Esophagus muscularis mucosa (tissue), 4 donors: Measurements from ENCODE around the gene ESD. TPM values are rescaled to one million over a fixed set of nuclear protein-coding genes. Genes with fewer than 3 reads are reported as not detected.

Experiments
- DNase-seq: peaks from one replicate; pipeline ENCODE4 v3.0.0-alpha.2; 2017; ENCODE audit errors: extremely low spot score
- H3K27ac ChIP-seq, 4 donors: fragments of 200-600 bp; sonication (generic); replicated peaks in 1 of 4; 1 replicate in 3 of 4; 2 replicates in 1 of 4; pipeline ENCODE4 v1.5.1; 2016 to 2019; ENCODE audit warnings: mild to moderate bottlenecking in 1 of 4
- H3K27me3 ChIP-seq, 4 donors: fragments of 200-600 bp; sonication (generic); one replicate each; pipeline versions ENCODE4 v1.5.1 to v1.6.0; 2016 to 2019
- H3K36me3 ChIP-seq, 4 donors: fragments of 200-600 bp; sonication (generic); one replicate each; pipeline ENCODE4 v1.5.1; 2016 to 2019
- H3K4me1 ChIP-seq, 4 donors: fragments of 200-600 bp; sonication (generic); one replicate each; pipeline ENCODE4 v1.5.1; 2016 to 2019
- H3K4me3 ChIP-seq, 4 donors: fragments of 200-600 bp; sonication (generic); 1 replicate in 2 of 4; 2 replicates in 2 of 4; pipeline ENCODE4 v1.5.1; 2016 to 2019; ENCODE audit warnings: mild to moderate bottlenecking in 4 of 4, moderate library complexity in 1 of 4
- H3K9me3 ChIP-seq, 4 donors: fragments of 200-600 bp; sonication (generic); 1 replicate in 3 of 4; 2 replicates in 1 of 4; pipeline ENCODE4 v1.5.1; 2016 to 2019
- EP300 ChIP-seq: sonication (generic); formaldehyde crosslinking; IDR thresholded peaks from one replicate; pipeline ENCODE4 v1.6.1; 2017; ENCODE audit warnings: antibody characterized with exemption
- POLR2A ChIP-seq: fragments of 450-650 bp; IDR thresholded peaks from one replicate; pipeline ENCODE4 v1.6.1; 2017; ENCODE audit warnings: antibody characterized with exemption, moderate library complexity, mild to moderate bottlenecking, low read depth
- POLR2AphosphoS5 ChIP-seq, 2 donors: sonication (generic); formaldehyde crosslinking; IDR thresholded peaks; one replicate each; pipeline ENCODE4 v1.6.1; 2017; ENCODE audit warnings: antibody characterized with exemption in 2 of 2
- WGBS: methylation state at CpG from one replicate; pipeline ENCODE4 v1.1.5; 2018; 5-methylcytosine and 5-hydroxymethylcytosine counted together
- intact Hi-C: fragments of 100-400 bp; cut with DNase I; formaldehyde crosslinking; loops from one replicate; pipeline ENCODE4 v1.15.1; 2023
- total RNA-seq, 4 donors: library from RNA; depleted of rRNA; stranded (reverse); fragments of >200 nt; gene quantifications; one replicate each; pipeline versions ENCODE4 v1.1.0 to v1.2.1, GENCODE V29; 2016
- TF ChIP-seq, protein P1 (sequence below), 3 experiments: fragments of 200-600 bp in 2 of 3; fragments of 450-650 bp in 1 of 3; sonication (generic) in 2 of 3; IDR thresholded peaks; one replicate each; pipeline ENCODE4 v1.5.1; 2017 to 2019; ENCODE audit warnings: antibody characterized with exemption in 3 of 3, mild to moderate bottlenecking in 2 of 3, moderate library complexity in 1 of 3

Gene ESD
- total RNA-seq, 4 donors from 2014 or later: 115 to 150 (median 129) TPM

DNA sequence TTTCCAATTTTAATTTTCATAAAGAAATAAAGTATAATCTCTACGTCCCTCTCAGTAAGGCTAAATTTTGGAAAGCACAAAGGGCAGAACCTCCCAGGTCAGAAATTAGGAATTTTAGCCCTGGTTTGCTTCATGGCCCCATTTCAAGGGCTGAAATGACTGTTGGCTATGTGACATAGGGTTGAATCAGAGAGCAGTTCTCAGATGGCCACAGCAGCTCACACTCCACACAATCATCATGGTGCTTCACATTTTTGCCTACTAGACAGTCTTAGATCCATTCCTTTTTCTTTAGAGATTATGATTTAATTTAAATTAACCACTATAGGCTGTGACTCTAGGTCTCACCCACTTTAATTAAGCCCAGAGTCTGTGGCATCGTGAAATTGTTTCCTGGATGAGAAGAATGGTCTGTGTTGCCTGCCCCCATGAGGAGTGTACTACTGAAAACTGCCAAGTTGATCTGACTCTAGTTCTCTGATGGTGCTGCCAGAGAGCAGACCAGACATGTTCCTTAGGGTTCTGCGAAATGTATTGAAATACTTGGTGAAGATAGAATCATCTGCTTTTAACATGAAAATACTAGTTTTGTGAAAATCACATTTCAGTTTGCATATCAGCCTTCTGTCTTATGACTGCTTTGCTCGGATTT is 57.4 kb downstream of the ESD start:
- no peak for TF ChIP-seq POLR2AphosphoS5 (IDR thresholded peaks at IDR 0.05)
- TF ChIP-seq POLR2A: no peak
- TF ChIP-seq, protein P1, sequence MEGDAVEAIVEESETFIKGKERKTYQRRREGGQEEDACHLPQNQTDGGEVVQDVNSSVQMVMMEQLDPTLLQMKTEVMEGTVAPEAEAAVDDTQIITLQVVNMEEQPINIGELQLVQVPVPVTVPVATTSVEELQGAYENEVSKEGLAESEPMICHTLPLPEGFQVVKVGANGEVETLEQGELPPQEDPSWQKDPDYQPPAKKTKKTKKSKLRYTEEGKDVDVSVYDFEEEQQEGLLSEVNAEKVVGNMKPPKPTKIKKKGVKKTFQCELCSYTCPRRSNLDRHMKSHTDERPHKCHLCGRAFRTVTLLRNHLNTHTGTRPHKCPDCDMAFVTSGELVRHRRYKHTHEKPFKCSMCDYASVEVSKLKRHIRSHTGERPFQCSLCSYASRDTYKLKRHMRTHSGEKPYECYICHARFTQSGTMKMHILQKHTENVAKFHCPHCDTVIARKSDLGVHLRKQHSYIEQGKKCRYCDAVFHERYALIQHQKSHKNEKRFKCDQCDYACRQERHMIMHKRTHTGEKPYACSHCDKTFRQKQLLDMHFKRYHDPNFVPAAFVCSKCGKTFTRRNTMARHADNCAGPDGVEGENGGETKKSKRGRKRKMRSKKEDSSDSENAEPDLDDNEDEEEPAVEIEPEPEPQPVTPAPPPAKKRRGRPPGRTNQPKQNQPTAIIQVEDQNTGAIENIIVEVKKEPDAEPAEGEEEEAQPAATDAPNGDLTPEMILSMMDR (IDR thresholded peaks at IDR 0.05): no peak
- no peak for TF ChIP-seq EP300
- H3K36me3 ChIP-seq: peaks cover 8 to 78% (median 43%) of the 10 kb centered on the region in 4 donors
- H3K4me1 ChIP-seq: no peaks in the 10 kb centered on the region
- no peak overlapping the region for H3K4me3 ChIP-seq
- no peak overlapping the region for H3K27ac ChIP-seq
- intact Hi-C loops: no loop called here
- 77% methylated on average over 4 of the region's 4 CpGs for WGBS
- no peak for DNase-seq
- H3K27me3 ChIP-seq: no peaks in the 10 kb centered on the region
- no peaks in the 10 kb centered on the region for H3K9me3 ChIP-seq

DNA sequence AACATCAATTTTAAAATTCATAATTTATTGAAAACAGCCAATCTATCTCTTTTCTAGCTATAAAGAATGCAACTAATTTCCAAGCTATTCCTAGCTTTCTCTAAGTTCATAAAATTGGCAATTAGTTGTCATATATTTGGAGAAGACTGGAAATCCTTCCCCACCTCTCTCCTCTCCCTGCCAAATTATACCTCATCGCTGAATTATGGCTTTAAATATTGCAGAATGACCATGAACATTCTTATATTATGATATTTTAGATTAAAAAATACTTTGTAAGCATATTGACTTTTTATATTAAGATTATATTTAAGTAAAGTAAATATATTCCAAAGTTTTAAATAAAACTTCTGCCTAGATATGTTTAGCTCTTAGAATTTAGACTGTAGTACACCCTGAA is 58.2 kb downstream of the ESD start:
- Histone ChIP-seq H3K36me3 (peaks cover 8 to 80% (median 43%) of the 10 kb centered on the region in 4 donors), H3K4me3 (no peak overlapping the region), H3K9me3 (no peaks in the 10 kb centered on the region), H3K27me3 (no peaks in the 10 kb centered on the region), H3K4me1 (no peaks in the 10 kb centered on the region), H3K27ac (no peak overlapping the region)
- DNase-seq: no peak
- TF ChIP-seq POLR2A (no peak), EP300 (no peak), POLR2AphosphoS5 (IDR thresholded peaks at IDR 0.05) (no peak)
- TF ChIP-seq, protein P1 (IDR thresholded peaks at IDR 0.05): no peak
- WGBS: 81% methylated on average over 1 of the region's 1 CpG
- intact Hi-C loops: no loop called here

DNA sequence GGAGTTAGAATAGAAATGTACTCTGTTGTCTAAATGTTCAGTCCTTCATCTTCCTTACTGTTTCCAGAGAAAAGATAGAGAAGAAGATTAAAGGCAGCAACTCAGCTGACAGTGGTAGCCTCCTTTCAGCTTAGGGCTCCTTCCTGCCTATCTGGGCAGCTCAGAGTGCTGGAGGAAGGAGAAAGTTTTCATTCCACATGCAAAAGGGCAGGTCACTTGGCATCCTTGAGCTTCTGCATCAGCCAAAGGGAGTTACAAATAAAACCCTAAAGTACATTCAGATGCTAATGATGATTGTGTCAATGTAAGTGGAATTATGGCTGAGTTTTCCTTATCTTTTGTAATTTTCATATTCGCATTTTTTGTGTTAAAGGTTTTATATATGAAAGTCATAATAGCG is 58.9 kb downstream of the ESD start:
- Histone ChIP-seq H3K4me3 (no peak overlapping the region), H3K27me3 (no peaks in the 10 kb centered on the region), H3K27ac (no peak overlapping the region), H3K4me1 (no peaks in the 10 kb centered on the region), H3K9me3 (no peaks in the 10 kb centered on the region), H3K36me3 (peaks cover 8 to 80% (median 45%) of the 10 kb centered on the region in 4 donors)
- intact Hi-C loops: no loop called here
- no peak for DNase-seq
- TF ChIP-seq, protein P1 (IDR thresholded peaks at IDR 0.05): no peak
- no peak for TF ChIP-seq POLR2AphosphoS5 (IDR thresholded peaks at IDR 0.05)
- no peak for TF ChIP-seq EP300
- TF ChIP-seq POLR2A: no peak
- 80% methylated on average over 2 of the region's 2 CpGs for WGBS

DNA sequence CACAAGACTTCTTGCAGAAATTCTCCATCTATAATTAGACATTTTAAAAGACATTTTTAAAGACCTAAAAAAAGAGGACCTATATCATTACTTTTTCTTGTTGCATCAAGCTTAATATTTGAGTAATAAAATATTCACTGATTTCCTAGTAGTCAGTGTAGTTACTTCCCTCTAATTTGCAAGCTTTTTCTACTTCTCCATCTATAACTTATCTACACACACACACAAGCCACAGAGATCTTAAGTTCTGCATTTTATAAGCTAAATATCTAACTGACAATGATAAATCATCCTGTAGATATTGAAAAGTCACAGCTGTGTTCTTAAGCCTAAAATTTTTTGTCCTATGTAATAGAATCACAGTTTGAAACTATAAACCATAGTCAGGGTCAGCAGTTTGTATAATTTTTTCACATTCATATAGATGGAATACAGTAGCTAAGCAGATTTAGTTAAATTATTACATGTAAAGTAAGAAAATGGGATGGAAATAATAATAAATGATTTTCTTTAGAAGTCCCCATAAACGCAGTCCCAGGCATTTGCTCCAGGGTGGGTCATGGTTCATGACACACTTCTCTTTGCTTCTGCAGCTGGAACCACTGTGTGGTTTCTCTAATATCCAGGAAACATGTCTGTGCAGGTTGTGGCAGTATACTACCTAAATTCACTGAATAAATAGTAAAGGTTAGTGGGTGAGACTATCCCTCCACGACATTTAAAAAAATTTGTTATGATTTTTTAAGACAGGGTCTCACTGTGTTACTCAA is 60.2 kb downstream of the ESD start:
- Histone ChIP-seq H3K4me1 (no peaks in the 10 kb centered on the region), H3K27ac (no peak overlapping the region), H3K4me3 (no peak overlapping the region), H3K27me3 (no peaks in the 10 kb centered on the region), H3K9me3 (no peaks in the 10 kb centered on the region), H3K36me3 (peaks cover 13 to 81% (median 47%) of the 10 kb centered on the region in 4 donors)
- no peak for DNase-seq
- no peak for TF ChIP-seq POLR2A
- TF ChIP-seq, protein P1 (IDR thresholded peaks at IDR 0.05): no peak
- no peak for TF ChIP-seq EP300
- no peak for TF ChIP-seq POLR2AphosphoS5 (IDR thresholded peaks at IDR 0.05)
- intact Hi-C loops: no loop called here
- WGBS: 64% methylated on average over 2 of the region's 2 CpGs
